Ovary (tissue), 9 donors: ENCODE results near the gene TTLL11. TPM values are rescaled to one million over a fixed set of nuclear protein-coding genes. Genes with fewer than 3 reads are reported as not detected.

Source experiments
- DNase-seq, 5 donors: peaks; one replicate each; pipeline ENCODE4 v3.0.0-alpha.2; 2019 to 2020
- H3K27ac ChIP-seq, 2 donors: fragments of 200-600 bp; one replicate each; pipeline versions ENCODE4 v1.5.1 to v1.8.0; 2019 to 2022
- H3K27me3 ChIP-seq: fragments of 200-600 bp; one replicate; pipeline ENCODE4 v1.8.0; 2022
- H3K36me3 ChIP-seq: fragments of 200-600 bp; sonication (generic); one replicate; pipeline ENCODE4 v1.5.1; 2019
- H3K4me1 ChIP-seq: one replicate; pipeline ENCODE4 v1.8.1; 2013; ENCODE audit warnings: mild to moderate bottlenecking, moderate library complexity; ENCODE audit not compliant: insufficient read depth
- H3K4me3 ChIP-seq: fragments of 200-600 bp; sonication (generic); one replicate; pipeline ENCODE4 v1.5.1; 2017
- H3K9me3 ChIP-seq, 2 donors: fragments of 200-600 bp in 1 of 2; sonication (generic) in 1 of 2; one replicate each; pipeline versions ENCODE4 v1.5.1 to v1.8.1; 2013 to 2019; ENCODE audit warnings: mild to moderate bottlenecking in 1 of 2, moderate library complexity in 1 of 2
- CTCF ChIP-seq, 3 donors: fragments of 450-650 bp in 2 of 3; fragments of 200-600 bp in 1 of 3; IDR thresholded peaks; one replicate each; pipeline versions ENCODE4 v1.5.1 to v1.8.0; 2016 to 2022; ENCODE audit warnings: antibody characterized with exemption in 3 of 3, mild to moderate bottlenecking in 1 of 3
- EP300 ChIP-seq: sonication (generic); formaldehyde crosslinking; IDR thresholded peaks from one replicate; pipeline ENCODE4 v1.6.1; 2017; ENCODE audit warnings: antibody characterized with exemption
- POLR2A ChIP-seq: fragments of 450-650 bp; IDR thresholded peaks from one replicate; pipeline ENCODE4 v1.6.1; 2017; ENCODE audit warnings: antibody characterized with exemption, mild to moderate bottlenecking, moderate library complexity
- whole genome bisulfite sequencing, 3 donors: extraction: QIAGEN DNeasy Blood & Tissue Kit in 1 of 3; methylation state at CpG; one replicate each; pipeline versions ENCODE4 v1.1.5 to v1.1.7; 2013 to 2017; 5-methylcytosine and 5-hydroxymethylcytosine counted together
- intact Hi-C, 4 donors: fragments of 100-400 bp; cut with DNase I; formaldehyde crosslinking; loops; one replicate each; pipeline versions ENCODE4 v1.11.0 to v1.15.1; 2022 to 2023
- polyA plus RNA-seq, 2 donors: library from polyadenylated mRNA; stranded (reverse); fragments of 200-250 nt in 1 of 2; fragments of 350-450 nt in 1 of 2; fragmentation: Illumina TruSeq in 1 of 2; extraction: RNeasy Lipid Tissue Mini Kit (QIAGEN cat#74804) in 1 of 2; gene quantifications; one replicate each; pipeline ENCODE4 v1.2.3, GENCODE V29; 2013 to 2014
- total RNA-seq, 7 donors: library from RNA; depleted of rRNA in 2 of 7; stranded (reverse); fragments of >200 nt in 2 of 7; fragmentation: NEBNext Ultra II Directional in 3 of 7; extraction: Animal tissue kit (Norgen Biotek cat#: 25700) in 3 of 7; gene quantifications; one replicate each; pipeline versions ENCODE4 v1.1.0 to v1.2.4, GENCODE V29; 2016 to 2023
- donor health status: DM: no; HTN: no; CAD: no; lungs with moderate emphysema.
- donor health status: DM: no; HTN: no; CAD: no.
- donor health status: Bipolar disorder and iron deficiency.
- donor health status: DM: yes; HTN: yes; CAD: no.
- donor health status: DM: no; HTN: no; CAD: no.
- donor health status: DM: yes; HTN: yes; CAD: no.

TTLL11 gene
- total and polyA plus RNA-seq, 9 donors = 6.1 to 13.5 (median 9.2) TPM

GRCh38 chr9:121979736-121980135, 113.4 kb downstream of the TTLL11 start:
- intact Hi-C loops = loop anchor here in 1 of 4 donors (10.0 kb wide), 1 partner anchor 75 kb away; no protein-coding TSS in a partner anchor
- TF ChIP-seq CTCF (IDR thresholded peaks at IDR 0.05) (no peak), EP300 (no peak)
- no peaks in the 10 kb centered on the region for H3K9me3 ChIP-seq
- 33 to 62% (median 42%) methylated on average over 1 of the region's 1 CpG for WGBS, 3 donors
- peaks cover 2% of the 10 kb centered on the region for H3K4me1 ChIP-seq
- H3K4me3 ChIP-seq = no peak overlapping the region
- H3K27ac ChIP-seq = no peak overlapping the region
- no peaks in the 10 kb centered on the region for H3K36me3 ChIP-seq
- H3K27me3 ChIP-seq = no peaks in the 10 kb centered on the region
- no peak for DNase-seq

GRCh38 chr9:121976751-121977150, 116.4 kb downstream of the TTLL11 start:
- H3K27ac ChIP-seq = no peak overlapping the region
- 62 to 86% (median 75%) methylated on average over 1 of the region's 1 CpG for WGBS, 3 donors
- intact Hi-C loops = no loop called here
- TF ChIP-seq EP300 (no peak), POLR2A (no peak), CTCF (IDR thresholded peaks at IDR 0.05) (no peak)
- H3K27me3 ChIP-seq = no peaks in the 10 kb centered on the region
- H3K9me3 ChIP-seq = no peaks in the 10 kb centered on the region
- H3K4me1 ChIP-seq = no peaks in the 10 kb centered on the region
- no peak overlapping the region for H3K4me3 ChIP-seq
- no peaks in the 10 kb centered on the region for H3K36me3 ChIP-seq
- DNase-seq = no peak

- Histone ChIP-seq H3K27me3 (no peaks in the 10 kb centered on the region), H3K4me3 (no peak overlapping the region), H3K9me3 (no peaks in the 10 kb centered on the region), H3K36me3 (no peaks in the 10 kb centered on the region), H3K27ac (no peak overlapping the region), H3K4me1 (no peaks in the 10 kb centered on the region)
- no peak for DNase-seq
- TF ChIP-seq POLR2A (no peak), CTCF (IDR thresholded peaks at IDR 0.05) (no peak), EP300 (no peak)
- intact Hi-C loops = no loop called here
- WGBS, 3 donors = 95 to 97% (median 97%) methylated on average over 6 of the region's 6 CpGs
Observed at GRCh38 chr9:121975801-121976277, 117.3 kb downstream of the TTLL11 start.

- no peak for TF ChIP-seq POLR2A
- no peaks in the 10 kb centered on the region for H3K4me1 ChIP-seq
- no peaks in the 10 kb centered on the region for H3K36me3 ChIP-seq
- H3K4me3 ChIP-seq = no peak overlapping the region
- intact Hi-C loops = no loop called here
- no peaks in the 10 kb centered on the region for H3K9me3 ChIP-seq
- no peaks in the 10 kb centered on the region for H3K27me3 ChIP-seq
- no peak for DNase-seq
- H3K27ac ChIP-seq = no peak overlapping the region
Observed at GRCh38 chr9:121974421-121974820, 118.7 kb downstream of the TTLL11 start.

GRCh38 chr9:121972501-121972981, 120.6 kb downstream of the TTLL11 start:
- intact Hi-C loops = no loop called here
- WGBS, 3 donors = 95 to 99% (median 97%) methylated on average over 7 of the region's 7 CpGs
- no peaks in the 10 kb centered on the region for H3K36me3 ChIP-seq
- TF ChIP-seq POLR2A = no peak
- TF ChIP-seq EP300 = no peak
- TF ChIP-seq CTCF (IDR thresholded peaks at IDR 0.05) = no peak
- no peak overlapping the region for H3K27ac ChIP-seq
- no peaks in the 10 kb centered on the region for H3K27me3 ChIP-seq
- H3K9me3 ChIP-seq = no peaks in the 10 kb centered on the region
- H3K4me1 ChIP-seq = no peaks in the 10 kb centered on the region
- H3K4me3 ChIP-seq = no peak overlapping the region
- no peak for DNase-seq
